Adipocyte (in vitro differentiated cells): ENCODE measurements around the gene MAP2K5.

Experiments
- DNase-seq: peaks from one replicate; pipeline ENCODE4 v3.0.0-alpha.2; 2015; ENCODE audit warnings: low read depth
- H3K27me3 ChIP-seq: replicated peaks from 2 replicates; pipeline ENCODE4 v1.7.0; 2013; ENCODE audit warnings: mild to moderate bottlenecking, low read length, moderate library complexity; ENCODE audit not compliant: control insufficient read depth, insufficient read depth
- H3K36me3 ChIP-seq: 2 replicates; pipeline ENCODE4 v1.7.0; 2013; ENCODE audit warnings: low read length, mild to moderate bottlenecking, moderate library complexity; ENCODE audit not compliant: control insufficient read depth, insufficient read depth, severe bottlenecking
- H3K4me1 ChIP-seq: 2 replicates; pipeline ENCODE4 v1.7.0; 2013; ENCODE audit warnings: mild to moderate bottlenecking, low read length, moderate library complexity; ENCODE audit not compliant: control insufficient read depth, insufficient read depth
- H3K4me3 ChIP-seq: 2 replicates; pipeline ENCODE4 v1.7.0; 2013; ENCODE audit warnings: mild to moderate bottlenecking, low read length, moderate library complexity
- H3K9ac ChIP-seq: 2 replicates; pipeline ENCODE4 v1.7.0; 2013; ENCODE audit warnings: mild to moderate bottlenecking, low read length, moderate library complexity
- H3K9me3 ChIP-seq: 2 replicates; pipeline ENCODE4 v1.7.0; 2013; ENCODE audit warnings: mild to moderate bottlenecking, low read length, moderate library complexity; ENCODE audit not compliant: control insufficient read depth

MAP2K5 gene

GRCh38 chr15:67731112-67731721 lies 188.7 kb downstream of the MAP2K5 start:
- Histone ChIP-seq H3K36me3 (no peaks in the 10 kb centered on the region), H3K27me3 (no peaks in the 10 kb centered on the region), H3K4me3 (no peak overlapping the region), H3K4me1 (peaks cover 17% of the 10 kb centered on the region), H3K9ac (no peak overlapping the region), H3K9me3 (no peaks in the 10 kb centered on the region)
- DNase-seq = peak; percentile 27

- Histone ChIP-seq H3K9ac (no peak overlapping the region), H3K9me3 (no peaks in the 10 kb centered on the region), H3K27me3 (no peaks in the 10 kb centered on the region), H3K4me1 (peaks cover 22% of the 10 kb centered on the region), H3K4me3 (no peak overlapping the region), H3K36me3 (no peaks in the 10 kb centered on the region)
- no peak for DNase-seq
Measured at GRCh38 chr15:67732164-67732563, 189.7 kb downstream of the MAP2K5 start.

- H3K9me3 ChIP-seq = no peaks in the 10 kb centered on the region
- H3K27me3 ChIP-seq = no peaks in the 10 kb centered on the region
- no peak overlapping the region for H3K4me3 ChIP-seq
- peaks cover 22% of the 10 kb centered on the region for H3K4me1 ChIP-seq
- H3K9ac ChIP-seq = no peak overlapping the region
- H3K36me3 ChIP-seq = no peaks in the 10 kb centered on the region
- DNase-seq = no peak
Measured at GRCh38 chr15:67732671-67733374, 190.3 kb downstream of the MAP2K5 start.

GRCh38 chr15:67735896-67736295 lies 193.4 kb downstream of the MAP2K5 start:
- Histone ChIP-seq H3K4me3 (no peak overlapping the region), H3K9me3 (no peaks in the 10 kb centered on the region), H3K36me3 (no peaks in the 10 kb centered on the region), H3K9ac (no peak overlapping the region), H3K4me1 (peaks cover 22% of the 10 kb centered on the region), H3K27me3 (no peaks in the 10 kb centered on the region)
- DNase-seq = no peak

- no peaks in the 10 kb centered on the region for H3K9me3 ChIP-seq
- no peaks in the 10 kb centered on the region for H3K36me3 ChIP-seq
- no peaks in the 10 kb centered on the region for H3K27me3 ChIP-seq
- no peak overlapping the region for H3K9ac ChIP-seq
- H3K4me3 ChIP-seq = no peak overlapping the region
- peak; percentile 5 for DNase-seq
- H3K4me1 ChIP-seq = peaks cover 19% of the 10 kb centered on the region
Measured at GRCh38 chr15:67736810-67737209, 194.3 kb downstream of the MAP2K5 start.

GRCh38 chr15:67738056-67738455 lies 195.6 kb downstream of the MAP2K5 start:
- DNase-seq = no peak
- Histone ChIP-seq H3K4me1 (peaks cover 19% of the 10 kb centered on the region), H3K27me3 (no peaks in the 10 kb centered on the region), H3K9me3 (no peaks in the 10 kb centered on the region), H3K4me3 (no peak overlapping the region), H3K9ac (no peak overlapping the region), H3K36me3 (no peaks in the 10 kb centered on the region)

- H3K9me3 ChIP-seq = no peaks in the 10 kb centered on the region
- DNase-seq = no peak
- no peak overlapping the region for H3K4me3 ChIP-seq
- peaks cover 19% of the 10 kb centered on the region for H3K4me1 ChIP-seq
- no peaks in the 10 kb centered on the region for H3K27me3 ChIP-seq
- no peak overlapping the region for H3K9ac ChIP-seq
- H3K36me3 ChIP-seq = no peaks in the 10 kb centered on the region
Measured at GRCh38 chr15:67740405-67740804, 197.9 kb downstream of the MAP2K5 start.

- no peak for DNase-seq
- H3K9ac ChIP-seq = no peak overlapping the region
- H3K9me3 ChIP-seq = no peaks in the 10 kb centered on the region
- H3K4me1 ChIP-seq = peaks cover 28% of the 10 kb centered on the region
- H3K36me3 ChIP-seq = no peaks in the 10 kb centered on the region
- no peak overlapping the region for H3K4me3 ChIP-seq
- H3K27me3 ChIP-seq = no peaks in the 10 kb centered on the region
Measured at GRCh38 chr15:67741308-67741707, 198.8 kb downstream of the MAP2K5 start.

GRCh38 chr15:67743558-67743957 lies 201.1 kb downstream of the MAP2K5 start:
- Histone ChIP-seq H3K4me3 (no peak overlapping the region), H3K9ac (no peak overlapping the region), H3K4me1 (peaks cover 31% of the 10 kb centered on the region), H3K36me3 (no peaks in the 10 kb centered on the region), H3K9me3 (no peaks in the 10 kb centered on the region), H3K27me3 (no peaks in the 10 kb centered on the region)
- DNase-seq = no peak

- H3K4me1 ChIP-seq = peaks cover 31% of the 10 kb centered on the region
- DNase-seq = peak; percentile 21
- H3K36me3 ChIP-seq = no peaks in the 10 kb centered on the region
- no peak overlapping the region for H3K9ac ChIP-seq
- H3K4me3 ChIP-seq = no peak overlapping the region
- H3K27me3 ChIP-seq = no peaks in the 10 kb centered on the region
- H3K9me3 ChIP-seq = no peaks in the 10 kb centered on the region
Measured at GRCh38 chr15:67744331-67745072, 202.0 kb downstream of the MAP2K5 start.
